HL-60 (cell line): ENCODE measurements around the gene PSMA8.

Source experiments
- GABPA ChIP-seq: IDR thresholded peaks from 2 replicates; pipeline ENCODE4 v1.6.1; 2012; ENCODE audit warnings: low read depth
- POLR2AphosphoS5 ChIP-seq: IDR thresholded peaks from 2 replicates; pipeline ENCODE4 v1.6.1; 2012; ENCODE audit warnings: low read depth
- TF ChIP-seq, protein P1 (sequence below): IDR thresholded peaks from one replicate; pipeline ENCODE4 v1.5.1; 2011; ENCODE audit warnings: low read length, control low read depth, inconsistent platforms; ENCODE audit not compliant: insufficient read depth

DNA sequence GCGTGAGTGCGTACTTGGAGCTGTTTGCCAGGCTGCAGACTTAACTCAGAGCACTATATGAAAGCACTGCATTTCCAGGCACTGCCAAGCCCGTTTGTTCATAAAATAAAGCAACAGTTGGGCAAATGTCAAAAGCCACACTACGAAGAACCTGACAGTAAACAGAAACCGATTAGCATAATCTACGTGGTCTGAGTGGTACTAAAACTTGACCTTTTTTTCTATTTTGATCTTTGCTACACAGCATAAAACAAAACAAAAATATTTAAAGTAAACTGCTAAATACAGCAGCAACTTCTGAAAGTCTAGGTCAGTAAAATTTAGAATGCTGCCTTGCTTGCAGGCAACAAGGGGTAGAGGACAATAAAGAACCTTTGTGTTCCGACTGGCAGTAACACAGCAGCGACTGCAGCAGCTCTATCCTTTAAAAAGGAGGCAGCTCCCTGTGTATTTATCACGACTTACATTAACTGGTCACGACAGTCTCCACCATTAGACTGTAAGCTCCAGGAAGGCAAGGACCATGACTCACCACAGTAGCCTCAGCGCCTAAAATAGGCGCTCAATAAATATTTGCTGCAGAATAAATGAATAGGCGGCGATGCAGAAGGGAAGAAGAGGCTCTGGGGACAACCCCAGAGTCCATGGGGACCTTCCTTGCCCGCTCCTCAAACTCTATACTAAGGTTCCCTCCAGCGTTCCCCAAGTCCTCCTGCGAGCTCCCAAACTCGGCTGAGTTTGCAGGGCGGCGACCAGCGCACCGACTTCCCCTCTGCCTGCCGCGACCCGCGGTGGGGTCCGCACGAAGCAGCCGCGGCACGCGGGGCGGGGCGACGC is 44.2 kb upstream of the PSMA8 start:
- TF ChIP-seq, protein P1, sequence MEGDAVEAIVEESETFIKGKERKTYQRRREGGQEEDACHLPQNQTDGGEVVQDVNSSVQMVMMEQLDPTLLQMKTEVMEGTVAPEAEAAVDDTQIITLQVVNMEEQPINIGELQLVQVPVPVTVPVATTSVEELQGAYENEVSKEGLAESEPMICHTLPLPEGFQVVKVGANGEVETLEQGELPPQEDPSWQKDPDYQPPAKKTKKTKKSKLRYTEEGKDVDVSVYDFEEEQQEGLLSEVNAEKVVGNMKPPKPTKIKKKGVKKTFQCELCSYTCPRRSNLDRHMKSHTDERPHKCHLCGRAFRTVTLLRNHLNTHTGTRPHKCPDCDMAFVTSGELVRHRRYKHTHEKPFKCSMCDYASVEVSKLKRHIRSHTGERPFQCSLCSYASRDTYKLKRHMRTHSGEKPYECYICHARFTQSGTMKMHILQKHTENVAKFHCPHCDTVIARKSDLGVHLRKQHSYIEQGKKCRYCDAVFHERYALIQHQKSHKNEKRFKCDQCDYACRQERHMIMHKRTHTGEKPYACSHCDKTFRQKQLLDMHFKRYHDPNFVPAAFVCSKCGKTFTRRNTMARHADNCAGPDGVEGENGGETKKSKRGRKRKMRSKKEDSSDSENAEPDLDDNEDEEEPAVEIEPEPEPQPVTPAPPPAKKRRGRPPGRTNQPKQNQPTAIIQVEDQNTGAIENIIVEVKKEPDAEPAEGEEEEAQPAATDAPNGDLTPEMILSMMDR, result no peak
- TF ChIP-seq POLR2AphosphoS5, result no peak
- TF ChIP-seq GABPA, result no peak
